Activated T-cell treated with anti-CD3 and anti-CD28 coated beads, Interleukin-2, amount 50 U/mL, for 1 hour (primary cell): ENCODE data around the gene SPAG6.

ENCODE experiments used
- DNase-seq: peaks from one replicate; pipeline ENCODE4 v3.0.0-alpha.2; 2020

The SPAG6 gene

GRCh38 chr10:22437620-22438588 lies 92.6 kb downstream of the SPAG6 start:
- no peak for DNase-seq

GRCh38 chr10:22438711-22439110 lies 93.4 kb downstream of the SPAG6 start:
- no peak for DNase-seq

GRCh38 chr10:22442063-22442462 lies 96.8 kb downstream of the SPAG6 start:
- no peak for DNase-seq

GRCh38 chr10:22442468-22442867 lies 97.2 kb downstream of the SPAG6 start:
- no peak for DNase-seq

- DNase-seq = no peak
Observed at GRCh38 chr10:22443175-22443901, 98.0 kb downstream of the SPAG6 start.

- no peak for DNase-seq
Observed at GRCh38 chr10:22444219-22444788, 99.0 kb downstream of the SPAG6 start.

GRCh38 chr10:22445495-22445894 lies 100.2 kb downstream of the SPAG6 start:
- no peak for DNase-seq

- DNase-seq = no peak
Observed at GRCh38 chr10:22447068-22447467, 101.8 kb downstream of the SPAG6 start.

- no peak for DNase-seq
Observed at GRCh38 chr10:22451346-22451745, 106.0 kb downstream of the SPAG6 start.

GRCh38 chr10:22453320-22453719 lies 108.0 kb downstream of the SPAG6 start:
- DNase-seq = no peak

GRCh38 chr10:22453948-22454591 lies 108.8 kb downstream of the SPAG6 start:
- no peak for DNase-seq

GRCh38 chr10:22454634-22455033 lies 109.3 kb downstream of the SPAG6 start:
- no peak for DNase-seq

- no peak for DNase-seq
Observed at GRCh38 chr10:22455068-22455857, 110.0 kb downstream of the SPAG6 start.

GRCh38 chr10:22456486-22456885 lies 111.2 kb downstream of the SPAG6 start:
- no peak for DNase-seq

- no peak for DNase-seq
Observed at GRCh38 chr10:22458272-22459038, 113.2 kb downstream of the SPAG6 start.

- no peak for DNase-seq
Observed at GRCh38 chr10:22459496-22459895, 114.2 kb downstream of the SPAG6 start.

GRCh38 chr10:22460101-22460500 lies 114.8 kb downstream of the SPAG6 start:
- DNase-seq = no peak

- DNase-seq = no peak
Observed at GRCh38 chr10:22460531-22461403, 115.5 kb downstream of the SPAG6 start.

GRCh38 chr10:22461891-22462290 lies 116.6 kb downstream of the SPAG6 start:
- DNase-seq = no peak

- DNase-seq = no peak
Observed at GRCh38 chr10:22463255-22463654, 118.0 kb downstream of the SPAG6 start.
